Liver (tissue), 9 donors: ENCODE results near the gene ITGBL1. TPM values are rescaled to one million over a fixed set of nuclear protein-coding genes. Genes with fewer than 3 reads are reported as not detected.
A peak's percentile ranks its signal among the peaks of the same experiment; 100 is the strongest.

ENCODE experiments used
- DNase-seq: peaks from one replicate; pipeline ENCODE4 v3.0.0-alpha.2; 2017; ENCODE audit warnings: low spot score
- H3K27ac ChIP-seq, 2 donors: one replicate each; pipeline ENCODE4 v1.7.0; 2013; ENCODE audit warnings: inconsistent platforms in 2 of 2, low read length in 2 of 2, control low read depth in 1 of 2, low read depth in 1 of 2, mild to moderate bottlenecking in 1 of 2
- H3K27me3 ChIP-seq, 4 donors: one replicate each; pipeline versions ENCODE4 v1.6.1 to v1.7.0; 2013; ENCODE audit warnings: low read length in 3 of 4, inconsistent platforms in 1 of 4, mild to moderate bottlenecking in 1 of 4, moderate library complexity in 1 of 4; ENCODE audit not compliant: control insufficient read depth in 4 of 4, insufficient read depth in 4 of 4
- H3K36me3 ChIP-seq, 4 donors: one replicate each; pipeline versions ENCODE4 v1.6.1 to v1.7.0; 2013; ENCODE audit warnings: low read length in 3 of 4, mild to moderate bottlenecking in 3 of 4, low read depth in 1 of 4, moderate library complexity in 1 of 4; ENCODE audit not compliant: control insufficient read depth in 4 of 4, insufficient read depth in 3 of 4
- H3K4me1 ChIP-seq, 4 donors: one replicate each; pipeline versions ENCODE4 v1.6.1 to v1.7.0; 2013; ENCODE audit warnings: low read length in 3 of 4, mild to moderate bottlenecking in 3 of 4, moderate library complexity in 1 of 4; ENCODE audit not compliant: control insufficient read depth in 4 of 4, insufficient read depth in 4 of 4
- H3K4me3 ChIP-seq, 3 donors: one replicate each; pipeline versions ENCODE4 v1.6.1 to v1.7.0; 2013; ENCODE audit warnings: low read length in 3 of 3, control low read depth in 1 of 3, low read depth in 1 of 3, mild to moderate bottlenecking in 1 of 3
- H3K9ac ChIP-seq, 2 donors: one replicate each; pipeline ENCODE4 v1.7.0; 2013; ENCODE audit warnings: low read length in 2 of 2, mild to moderate bottlenecking in 2 of 2, moderate library complexity in 2 of 2, control low read depth in 1 of 2, low read depth in 1 of 2
- H3K9me3 ChIP-seq, 4 donors: one replicate each; pipeline versions ENCODE4 v1.6.1 to v1.7.0; 2013; ENCODE audit warnings: low read length in 3 of 4; ENCODE audit not compliant: control insufficient read depth in 4 of 4
- FOXA2 ChIP-seq: IDR thresholded peaks from 2 replicates; pipeline ENCODE4 v1.6.1; 2016; ENCODE audit warnings: antibody characterized with exemption
- GABPA ChIP-seq, 2 donors: IDR thresholded peaks in 1 of 2; conservative IDR thresholded peaks in 1 of 2; 2 replicates each; pipeline ENCODE4 v1.6.1; 2016; ENCODE audit warnings: antibody characterized with exemption in 2 of 2, mild to moderate bottlenecking in 1 of 2, moderate library complexity in 1 of 2
- HNF4A ChIP-seq, 2 donors: conservative IDR thresholded peaks; 2 replicates each; pipeline ENCODE4 v1.6.1; 2016; ENCODE audit warnings: antibody characterized with exemption in 2 of 2, mild to moderate bottlenecking in 2 of 2
- JUND ChIP-seq, 2 donors: IDR thresholded peaks; 2 replicates each; pipeline ENCODE4 v1.6.1; 2016; ENCODE audit warnings: antibody characterized with exemption in 2 of 2
- RAD21 ChIP-seq, 2 donors: IDR thresholded peaks; 2 replicates each; pipeline ENCODE4 v1.6.1; 2016; ENCODE audit warnings: antibody characterized with exemption in 2 of 2, mild to moderate bottlenecking in 2 of 2
- RXRA ChIP-seq, 2 donors: IDR thresholded peaks; 2 replicates each; pipeline ENCODE4 v1.6.1; 2017 to 2018; ENCODE audit warnings: antibody characterized with exemption in 2 of 2, mild to moderate bottlenecking in 1 of 2
- SP1 ChIP-seq: IDR thresholded peaks from 2 replicates; pipeline ENCODE4 v1.6.1; 2018; ENCODE audit warnings: antibody characterized with exemption, mild to moderate bottlenecking
- YY1 ChIP-seq: IDR thresholded peaks from 2 replicates; pipeline ENCODE4 v1.6.1; 2016; ENCODE audit warnings: antibody characterized with exemption, mild to moderate bottlenecking
- WGBS: extraction: QIAGEN DNeasy Blood & Tissue Kit; methylation state at CpG from one replicate; pipeline ENCODE4 v1.1.7; 2013; 5-methylcytosine and 5-hydroxymethylcytosine counted together
- polyA plus RNA-seq, 2 donors: library from polyadenylated mRNA; stranded (reverse) in 1 of 2; unstranded in 1 of 2; fragments of 200-250 nt in 1 of 2; fragments of >200 nt in 1 of 2; fragmentation: Nextera tagmentation in 1 of 2; extraction: Ambion mirVana in 1 of 2; gene quantifications; one replicate each; pipeline versions ENCODE4 v1.2.1 to v1.2.3, GENCODE V29; 2013 to 2015
- total RNA-seq, 2 donors: library from RNA; depleted of rRNA; stranded (reverse); fragments of >200 nt; gene quantifications; one replicate each; pipeline ENCODE4 v1.2.3, GENCODE V29; 2014
- TF ChIP-seq, protein P1 (sequence below): IDR thresholded peaks from 2 replicates; pipeline ENCODE4 v1.6.1; 2016; ENCODE audit warnings: antibody characterized with exemption, mild to moderate bottlenecking
- TF ChIP-seq, protein P2 (sequence below): IDR thresholded peaks from 2 replicates; pipeline ENCODE4 v1.6.1; 2016; ENCODE audit warnings: antibody characterized with exemption
- TF ChIP-seq, protein P3 (sequence below): IDR thresholded peaks from 2 replicates; pipeline ENCODE4 v1.6.1; 2016; ENCODE audit warnings: antibody characterized with exemption
- TF ChIP-seq, protein P4 (sequence below): fragments of 150-350 bp; IDR thresholded peaks from 2 replicates; pipeline ENCODE4 v1.5.1; 2017; ENCODE audit warnings: improper control_type of control experiment, low read depth, low read length; ENCODE audit not compliant: missing input control
- donor health status: healthy.
- donor health status: healthy.
- donor health status: healthy.
- donor health status: healthy.
- donor health status: healthy.

The ITGBL1 gene
- total and polyA plus RNA-seq, 4 donors = 0.28 to 2.2 (median 1.2) TPM

DNA sequence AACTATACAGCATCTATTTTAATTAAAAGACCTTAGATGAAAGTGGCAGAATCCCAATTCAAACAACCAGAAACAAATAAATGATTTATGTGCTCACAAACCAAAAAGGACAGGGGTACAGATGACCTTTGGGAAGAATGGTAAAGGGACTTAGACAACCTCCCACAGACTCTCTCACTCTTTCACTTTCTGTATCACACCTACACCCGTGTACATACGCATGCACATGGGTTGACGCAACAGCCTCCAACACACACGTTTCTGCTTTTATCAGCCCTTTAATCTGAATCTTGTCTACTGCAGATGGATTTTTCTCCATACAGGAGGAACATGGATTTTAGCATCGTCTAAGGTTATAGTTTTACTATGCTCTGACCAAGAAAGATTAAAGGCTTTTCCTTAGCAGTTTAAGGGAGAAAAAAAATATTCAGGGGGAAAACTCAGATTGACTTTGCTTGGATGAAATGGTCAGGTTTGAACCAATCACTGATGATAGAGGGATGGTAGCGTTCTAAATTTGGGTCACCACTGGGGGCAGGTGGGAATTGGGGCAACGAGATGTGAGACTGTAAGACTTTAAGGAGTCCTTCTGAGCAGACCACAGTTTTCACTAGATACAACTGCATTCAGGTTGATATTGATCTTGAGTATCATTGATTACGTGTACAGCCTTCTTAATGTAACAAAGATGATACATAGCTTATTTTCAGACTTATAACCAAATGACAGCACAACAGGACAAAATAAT, 166.1 kb downstream of the ITGBL1 start:
- Histone ChIP-seq H3K27me3 (no peaks in the 10 kb centered on the region), H3K9me3 (no peaks in the 10 kb centered on the region), H3K27ac (peak overlapping the region; percentile 53 to 58), H3K9ac (no peak overlapping the region), H3K4me3 (peak overlapping the region in 1 of 3 donors; percentile 6), H3K36me3 (no peaks in the 10 kb centered on the region), H3K4me1 (peaks cover 0 to 7% (median 2%) of the 10 kb centered on the region in 4 donors)
- DNase-seq = no peak
- TF ChIP-seq RXRA (IDR thresholded peaks at IDR 0.05) = peak in 1 of 2 donors; percentile 29
- no peak for TF ChIP-seq FOXA2
- peak in 1 of 2 donors; percentile 11 for TF ChIP-seq RAD21 (IDR thresholded peaks at IDR 0.05)
- TF ChIP-seq, protein P1, sequence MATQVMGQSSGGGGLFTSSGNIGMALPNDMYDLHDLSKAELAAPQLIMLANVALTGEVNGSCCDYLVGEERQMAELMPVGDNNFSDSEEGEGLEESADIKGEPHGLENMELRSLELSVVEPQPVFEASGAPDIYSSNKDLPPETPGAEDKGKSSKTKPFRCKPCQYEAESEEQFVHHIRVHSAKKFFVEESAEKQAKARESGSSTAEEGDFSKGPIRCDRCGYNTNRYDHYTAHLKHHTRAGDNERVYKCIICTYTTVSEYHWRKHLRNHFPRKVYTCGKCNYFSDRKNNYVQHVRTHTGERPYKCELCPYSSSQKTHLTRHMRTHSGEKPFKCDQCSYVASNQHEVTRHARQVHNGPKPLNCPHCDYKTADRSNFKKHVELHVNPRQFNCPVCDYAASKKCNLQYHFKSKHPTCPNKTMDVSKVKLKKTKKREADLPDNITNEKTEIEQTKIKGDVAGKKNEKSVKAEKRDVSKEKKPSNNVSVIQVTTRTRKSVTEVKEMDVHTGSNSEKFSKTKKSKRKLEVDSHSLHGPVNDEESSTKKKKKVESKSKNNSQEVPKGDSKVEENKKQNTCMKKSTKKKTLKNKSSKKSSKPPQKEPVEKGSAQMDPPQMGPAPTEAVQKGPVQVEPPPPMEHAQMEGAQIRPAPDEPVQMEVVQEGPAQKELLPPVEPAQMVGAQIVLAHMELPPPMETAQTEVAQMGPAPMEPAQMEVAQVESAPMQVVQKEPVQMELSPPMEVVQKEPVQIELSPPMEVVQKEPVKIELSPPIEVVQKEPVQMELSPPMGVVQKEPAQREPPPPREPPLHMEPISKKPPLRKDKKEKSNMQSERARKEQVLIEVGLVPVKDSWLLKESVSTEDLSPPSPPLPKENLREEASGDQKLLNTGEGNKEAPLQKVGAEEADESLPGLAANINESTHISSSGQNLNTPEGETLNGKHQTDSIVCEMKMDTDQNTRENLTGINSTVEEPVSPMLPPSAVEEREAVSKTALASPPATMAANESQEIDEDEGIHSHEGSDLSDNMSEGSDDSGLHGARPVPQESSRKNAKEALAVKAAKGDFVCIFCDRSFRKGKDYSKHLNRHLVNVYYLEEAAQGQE = no peak
- no peak for TF ChIP-seq SP1
- TF ChIP-seq GABPA (IDR thresholded peaks at IDR 0.05 in 1 of 2, conservative IDR thresholded peaks at IDR 0.05 in 1 of 2) = no peak
- TF ChIP-seq, protein P2, sequence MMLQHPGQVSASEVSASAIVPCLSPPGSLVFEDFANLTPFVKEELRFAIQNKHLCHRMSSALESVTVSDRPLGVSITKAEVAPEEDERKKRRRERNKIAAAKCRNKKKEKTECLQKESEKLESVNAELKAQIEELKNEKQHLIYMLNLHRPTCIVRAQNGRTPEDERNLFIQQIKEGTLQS = no peak
- TF ChIP-seq YY1 = no peak
- peak in 1 of 2 donors; percentile 39 for TF ChIP-seq HNF4A (conservative IDR thresholded peaks at IDR 0.05)
- peak in 1 of 2 donors; percentile 30 for TF ChIP-seq JUND (IDR thresholded peaks at IDR 0.05)
- TF ChIP-seq, protein P3, sequence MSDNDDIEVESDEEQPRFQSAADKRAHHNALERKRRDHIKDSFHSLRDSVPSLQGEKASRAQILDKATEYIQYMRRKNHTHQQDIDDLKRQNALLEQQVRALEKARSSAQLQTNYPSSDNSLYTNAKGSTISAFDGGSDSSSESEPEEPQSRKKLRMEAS = peak; percentile 12
- 70% methylated on average over 8 of the region's 8 CpGs for WGBS

DNA sequence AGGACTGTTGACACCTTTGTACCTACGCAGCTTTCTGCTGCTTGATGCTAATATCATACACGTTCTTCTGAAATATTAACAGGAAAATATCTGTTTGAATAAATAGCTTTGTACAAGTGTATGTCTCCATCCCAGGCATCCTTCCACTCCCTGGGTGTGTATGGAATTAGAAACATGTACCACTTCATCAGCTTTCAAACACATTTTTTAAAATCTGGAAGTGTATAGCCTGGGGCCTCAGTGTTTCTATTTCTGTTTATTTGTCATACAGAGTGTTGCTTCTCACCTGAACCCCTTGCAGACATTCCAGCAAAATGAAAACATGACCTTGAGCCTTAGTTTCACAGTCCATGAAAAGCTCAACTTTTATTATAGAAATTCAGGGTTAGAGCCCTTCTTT, 168.6 kb downstream of the ITGBL1 start:
- Histone ChIP-seq H3K4me1 (peaks cover 0 to 21% (median 4%) of the 10 kb centered on the region in 4 donors), H3K9me3 (no peaks in the 10 kb centered on the region), H3K4me3 (no peak overlapping the region), H3K36me3 (no peaks in the 10 kb centered on the region), H3K27ac (no peak overlapping the region), H3K9ac (no peak overlapping the region), H3K27me3 (no peaks in the 10 kb centered on the region)
- DNase-seq = no peak
- TF ChIP-seq, protein P4, sequence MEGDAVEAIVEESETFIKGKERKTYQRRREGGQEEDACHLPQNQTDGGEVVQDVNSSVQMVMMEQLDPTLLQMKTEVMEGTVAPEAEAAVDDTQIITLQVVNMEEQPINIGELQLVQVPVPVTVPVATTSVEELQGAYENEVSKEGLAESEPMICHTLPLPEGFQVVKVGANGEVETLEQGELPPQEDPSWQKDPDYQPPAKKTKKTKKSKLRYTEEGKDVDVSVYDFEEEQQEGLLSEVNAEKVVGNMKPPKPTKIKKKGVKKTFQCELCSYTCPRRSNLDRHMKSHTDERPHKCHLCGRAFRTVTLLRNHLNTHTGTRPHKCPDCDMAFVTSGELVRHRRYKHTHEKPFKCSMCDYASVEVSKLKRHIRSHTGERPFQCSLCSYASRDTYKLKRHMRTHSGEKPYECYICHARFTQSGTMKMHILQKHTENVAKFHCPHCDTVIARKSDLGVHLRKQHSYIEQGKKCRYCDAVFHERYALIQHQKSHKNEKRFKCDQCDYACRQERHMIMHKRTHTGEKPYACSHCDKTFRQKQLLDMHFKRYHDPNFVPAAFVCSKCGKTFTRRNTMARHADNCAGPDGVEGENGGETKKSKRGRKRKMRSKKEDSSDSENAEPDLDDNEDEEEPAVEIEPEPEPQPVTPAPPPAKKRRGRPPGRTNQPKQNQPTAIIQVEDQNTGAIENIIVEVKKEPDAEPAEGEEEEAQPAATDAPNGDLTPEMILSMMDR = no peak
- TF ChIP-seq HNF4A (conservative IDR thresholded peaks at IDR 0.05) = peak in 1 of 2 donors; percentile 16
- 91% methylated on average over 2 of the region's 2 CpGs for WGBS
